MG63 (cell line): ENCODE measurements around the gene PEAK1. TPM values are rescaled to one million over a fixed set of nuclear protein-coding genes. Genes with fewer than 3 reads are reported as not detected.

Experiments
- DNase-seq: peaks from one replicate; pipeline ENCODE4 v3.0.0-alpha.2; 2020
- H3K27me3 ChIP-seq: fragments of 250-450 bp; sonication (Bioruptor Pico); 2 replicates; pipeline ENCODE4 v1.5.1; 2020; ENCODE audit warnings: mild to moderate bottlenecking, moderate library complexity
- H3K36me3 ChIP-seq: fragments of 250-450 bp; sonication (Bioruptor Pico); 2 replicates; pipeline ENCODE4 v1.5.1; 2020; ENCODE audit warnings: mild to moderate bottlenecking, moderate library complexity
- H3K4me3 ChIP-seq: fragments of 250-450 bp; sonication (Bioruptor Pico); 2 replicates; pipeline ENCODE4 v1.5.1; 2020; ENCODE audit warnings: mild to moderate bottlenecking, moderate library complexity
- H3K9me3 ChIP-seq: fragments of 250-450 bp; sonication (Bioruptor Pico); 2 replicates; pipeline ENCODE4 v1.5.1; 2020; ENCODE audit warnings: mild to moderate bottlenecking, moderate library complexity
- total RNA-seq: library from RNA; depleted of rRNA; stranded (reverse); fragments of >200 nt; shearing (Covaris generic); gene quantifications from 2 replicates; pipeline ENCODE4 v1.2.3, GENCODE V29; 2014; ENCODE audit warnings: low replicate concordance

Gene PEAK1
- total RNA-seq, 1 experiment from 2014 or later, result 22.3 TPM

GRCh38 chr15:77135181-77135580, 284.7 kb downstream of the PEAK1 start:
- no peaks in the 10 kb centered on the region for H3K27me3 ChIP-seq
- H3K9me3 ChIP-seq, result peaks cover 5% of the 10 kb centered on the region; the same call in 1 of the 2 replicates
- H3K36me3 ChIP-seq, result peaks cover 23% of the 10 kb centered on the region
- H3K4me3 ChIP-seq, result no peak overlapping the region
- DNase-seq, result no peak

- no peaks in the 10 kb centered on the region for H3K9me3 ChIP-seq
- no peak for DNase-seq
- no peak overlapping the region for H3K4me3 ChIP-seq
- no peaks in the 10 kb centered on the region for H3K27me3 ChIP-seq
- peaks cover 21% of the 10 kb centered on the region for H3K36me3 ChIP-seq
Measured at GRCh38 chr15:77130315-77130930, 289.5 kb downstream of the PEAK1 start.

GRCh38 chr15:77127626-77128025, 292.3 kb downstream of the PEAK1 start:
- Histone ChIP-seq H3K27me3 (no peaks in the 10 kb centered on the region), H3K36me3 (peaks cover 12% of the 10 kb centered on the region), H3K4me3 (no peak overlapping the region), H3K9me3 (no peaks in the 10 kb centered on the region)
- DNase-seq, result no peak

- DNase-seq, result no peak
- H3K4me3 ChIP-seq, result no peak overlapping the region
- no peaks in the 10 kb centered on the region for H3K27me3 ChIP-seq
- H3K36me3 ChIP-seq, result peaks cover 10% of the 10 kb centered on the region
- H3K9me3 ChIP-seq, result no peaks in the 10 kb centered on the region
Measured at GRCh38 chr15:77126529-77127326, 293.2 kb downstream of the PEAK1 start.

GRCh38 chr15:77123854-77124253, 296.1 kb downstream of the PEAK1 start:
- DNase-seq, result no peak
- Histone ChIP-seq H3K9me3 (no peaks in the 10 kb centered on the region), H3K36me3 (peaks cover 5% of the 10 kb centered on the region), H3K4me3 (no peak overlapping the region), H3K27me3 (no peaks in the 10 kb centered on the region)

GRCh38 chr15:77122576-77122975, 297.3 kb downstream of the PEAK1 start:
- Histone ChIP-seq H3K27me3 (no peaks in the 10 kb centered on the region), H3K4me3 (no peak overlapping the region), H3K9me3 (no peaks in the 10 kb centered on the region), H3K36me3 (peaks cover 5% of the 10 kb centered on the region)
- DNase-seq, result no peak

GRCh38 chr15:77121599-77121998, 298.3 kb downstream of the PEAK1 start:
- no peaks in the 10 kb centered on the region for H3K9me3 ChIP-seq
- peaks cover 5% of the 10 kb centered on the region for H3K36me3 ChIP-seq
- no peaks in the 10 kb centered on the region for H3K27me3 ChIP-seq
- no peak overlapping the region for H3K4me3 ChIP-seq
- no peak for DNase-seq

GRCh38 chr15:77120576-77120975, 299.3 kb downstream of the PEAK1 start:
- H3K36me3 ChIP-seq, result peaks cover 5% of the 10 kb centered on the region
- no peaks in the 10 kb centered on the region for H3K9me3 ChIP-seq
- no peaks in the 10 kb centered on the region for H3K27me3 ChIP-seq
- H3K4me3 ChIP-seq, result no peak overlapping the region
- DNase-seq, result no peak

GRCh38 chr15:77119446-77119845, 300.5 kb downstream of the PEAK1 start:
- DNase-seq, result no peak
- Histone ChIP-seq H3K27me3 (no peaks in the 10 kb centered on the region), H3K36me3 (no peaks in the 10 kb centered on the region), H3K9me3 (no peaks in the 10 kb centered on the region), H3K4me3 (no peak overlapping the region)

GRCh38 chr15:77118882-77119321, 301.0 kb downstream of the PEAK1 start:
- peak; percentile 18 for DNase-seq
- Histone ChIP-seq H3K27me3 (no peaks in the 10 kb centered on the region), H3K9me3 (no peaks in the 10 kb centered on the region), H3K36me3 (no peaks in the 10 kb centered on the region), H3K4me3 (no peak overlapping the region)

GRCh38 chr15:77115179-77115578, 304.7 kb downstream of the PEAK1 start:
- Histone ChIP-seq H3K4me3 (no peak overlapping the region), H3K36me3 (peaks cover 3% of the 10 kb centered on the region; the same call in 1 of the 2 replicates), H3K27me3 (no peaks in the 10 kb centered on the region), H3K9me3 (no peaks in the 10 kb centered on the region)
- no peak for DNase-seq

GRCh38 chr15:77112838-77113504, 306.9 kb downstream of the PEAK1 start:
- no peak overlapping the region for H3K4me3 ChIP-seq
- H3K27me3 ChIP-seq, result no peaks in the 10 kb centered on the region
- H3K9me3 ChIP-seq, result no peaks in the 10 kb centered on the region
- H3K36me3 ChIP-seq, result peaks cover 8% of the 10 kb centered on the region; the same call in 1 of the 2 replicates
- no peak for DNase-seq

GRCh38 chr15:77111789-77112188, 308.1 kb downstream of the PEAK1 start:
- no peak for DNase-seq
- Histone ChIP-seq H3K36me3 (peaks cover 8% of the 10 kb centered on the region; the same call in 1 of the 2 replicates), H3K27me3 (no peaks in the 10 kb centered on the region), H3K9me3 (no peaks in the 10 kb centered on the region), H3K4me3 (no peak overlapping the region)

GRCh38 chr15:77107531-77108355, 312.2 kb downstream of the PEAK1 start:
- Histone ChIP-seq H3K27me3 (no peaks in the 10 kb centered on the region), H3K36me3 (peaks cover 8% of the 10 kb centered on the region; the same call in 1 of the 2 replicates), H3K9me3 (no peaks in the 10 kb centered on the region), H3K4me3 (no peak overlapping the region)
- peak; percentile 42 for DNase-seq

GRCh38 chr15:77107068-77107467, 312.8 kb downstream of the PEAK1 start:
- no peak for DNase-seq

GRCh38 chr15:77104155-77104554, 315.7 kb downstream of the PEAK1 start:
- Histone ChIP-seq H3K4me3 (no peak overlapping the region), H3K27me3 (no peaks in the 10 kb centered on the region), H3K36me3 (0 out of 2 replicates have a peak, but pooled peaks cover 1% of the 10 kb centered on the region), H3K9me3 (no peaks in the 10 kb centered on the region)
- no peak for DNase-seq

More at GRCh38 chr15:77107068-77107467, 312.8 kb downstream of the PEAK1 start:
- Histone ChIP-seq H3K27me3 (no peaks in the 10 kb centered on the region), H3K4me3 (no peak overlapping the region), H3K36me3 (peaks cover 5% of the 10 kb centered on the region; the same call in 1 of the 2 replicates), H3K9me3 (no peaks in the 10 kb centered on the region)
